Right lobe of liver (tissue), 6 donors: ENCODE results near the gene PDCD1. TPM values are rescaled to one million over a fixed set of nuclear protein-coding genes. Genes with fewer than 3 reads are reported as not detected.

ENCODE experiments used
- ATAC-seq, 4 donors: fragments of 200-7000 bp; cut with Tn5 transposase; one replicate each; pipeline ENCODE4 v1.9.1; 2020; ENCODE audit warnings: mild to moderate bottlenecking in 4 of 4, moderate library complexity in 4 of 4
- DNase-seq, 3 donors: peaks; one replicate each; pipeline ENCODE4 v3.0.0-alpha.2; 2020
- H3K27ac ChIP-seq, 3 donors: fragments of 200-600 bp; one replicate each; pipeline ENCODE4 v1.8.0; 2022
- H3K27me3 ChIP-seq, 2 donors: fragments of 200-600 bp; one replicate each; pipeline ENCODE4 v1.8.0; 2022
- H3K36me3 ChIP-seq, 4 donors: fragments of 200-600 bp; sonication (generic) in 1 of 4; one replicate each; pipeline versions ENCODE4 v1.5.1 to v1.8.0; 2017 to 2022; ENCODE audit warnings: control low read depth in 1 of 4
- H3K4me1 ChIP-seq, 4 donors: fragments of 200-600 bp; sonication (generic) in 1 of 4; one replicate each; pipeline versions ENCODE4 v1.5.1 to v1.8.0; 2017 to 2022; ENCODE audit warnings: control low read depth in 1 of 4
- H3K4me3 ChIP-seq, 3 donors: fragments of 200-600 bp; one replicate each; pipeline ENCODE4 v1.8.0; 2022
- H3K9me3 ChIP-seq, 4 donors: fragments of 200-600 bp; sonication (generic) in 1 of 4; one replicate each; pipeline versions ENCODE4 v1.5.1 to v1.8.0; 2017 to 2022; ENCODE audit warnings: control low read depth in 1 of 4
- POLR2A ChIP-seq: fragments of 450-650 bp; IDR thresholded peaks from one replicate; pipeline ENCODE4 v1.6.1; 2017; ENCODE audit warnings: antibody characterized with exemption, mild to moderate bottlenecking
- WGBS: methylation state at CpG from one replicate; pipeline ENCODE4 v1.1.6; 2018; ENCODE audit warnings: low coverage, low lambda C conversion rate; ENCODE audit not compliant: insufficient coverage; ENCODE audit errors: missing lambda C conversion rate; 5-methylcytosine and 5-hydroxymethylcytosine counted together
- intact Hi-C, 2 donors: fragments of 100-400 bp; cut with DNase I; formaldehyde crosslinking; loops; one replicate each; pipeline versions ENCODE4 v1.11.2 to v1.14.1; 2022
- total RNA-seq, 6 experiments: library from RNA; depleted of rRNA in 2 of 6; stranded (reverse); fragments of >200 nt in 2 of 6; fragmentation: NEBNext Ultra II Directional in 3 of 6; extraction: Animal tissue kit (Norgen Biotek cat#: 25700) in 3 of 6; gene quantifications; one replicate each; pipeline versions ENCODE4 v1.1.0 to v1.2.4, GENCODE V29; 2016 to 2023
- TF ChIP-seq, protein P1 (sequence below), 4 donors: fragments of 200-600 bp in 3 of 4; fragments of 450-650 bp in 1 of 4; IDR thresholded peaks; one replicate each; pipeline versions ENCODE4 v1.5.1 to v1.8.0; 2016 to 2022; ENCODE audit warnings: antibody characterized with exemption in 4 of 4, mild to moderate bottlenecking in 2 of 4
- donor health status: DM: no; HTN: yes; CAD: no.
- donor health status: DM: no; HTN: no; CAD: no.
- donor health status: DM: no; HTN: no; CAD: no.
- donor health status: DM: no; HTN: yes; CAD: no.
- donor health status: DM: no; HTN: yes; CAD: no.

The PDCD1 gene
- total RNA-seq, 6 experiments from 2014 or later = 0.19 to 0.61 (median 0.20) TPM; not detected in 3

GRCh38 chr2:241842067-241842415 lies 16.7 kb downstream of the PDCD1 start:
- Histone ChIP-seq H3K36me3 (no peaks in the 10 kb centered on the region), H3K4me1 (peaks cover 0 to 6% (median 2%) of the 10 kb centered on the region in 4 donors), H3K27me3 (no peaks in the 10 kb centered on the region), H3K4me3 (no peak overlapping the region), H3K9me3 (no peaks in the 10 kb centered on the region), H3K27ac (no peak overlapping the region)
- 84% methylated on average over 7 of the region's 11 CpGs for WGBS
- DNase-seq (no peak), ATAC-seq (no peak)
- TF ChIP-seq, protein P1, sequence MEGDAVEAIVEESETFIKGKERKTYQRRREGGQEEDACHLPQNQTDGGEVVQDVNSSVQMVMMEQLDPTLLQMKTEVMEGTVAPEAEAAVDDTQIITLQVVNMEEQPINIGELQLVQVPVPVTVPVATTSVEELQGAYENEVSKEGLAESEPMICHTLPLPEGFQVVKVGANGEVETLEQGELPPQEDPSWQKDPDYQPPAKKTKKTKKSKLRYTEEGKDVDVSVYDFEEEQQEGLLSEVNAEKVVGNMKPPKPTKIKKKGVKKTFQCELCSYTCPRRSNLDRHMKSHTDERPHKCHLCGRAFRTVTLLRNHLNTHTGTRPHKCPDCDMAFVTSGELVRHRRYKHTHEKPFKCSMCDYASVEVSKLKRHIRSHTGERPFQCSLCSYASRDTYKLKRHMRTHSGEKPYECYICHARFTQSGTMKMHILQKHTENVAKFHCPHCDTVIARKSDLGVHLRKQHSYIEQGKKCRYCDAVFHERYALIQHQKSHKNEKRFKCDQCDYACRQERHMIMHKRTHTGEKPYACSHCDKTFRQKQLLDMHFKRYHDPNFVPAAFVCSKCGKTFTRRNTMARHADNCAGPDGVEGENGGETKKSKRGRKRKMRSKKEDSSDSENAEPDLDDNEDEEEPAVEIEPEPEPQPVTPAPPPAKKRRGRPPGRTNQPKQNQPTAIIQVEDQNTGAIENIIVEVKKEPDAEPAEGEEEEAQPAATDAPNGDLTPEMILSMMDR (IDR thresholded peaks at IDR 0.05) = no peak
- TF ChIP-seq POLR2A = no peak
- intact Hi-C loops = no loop called here

DNA sequence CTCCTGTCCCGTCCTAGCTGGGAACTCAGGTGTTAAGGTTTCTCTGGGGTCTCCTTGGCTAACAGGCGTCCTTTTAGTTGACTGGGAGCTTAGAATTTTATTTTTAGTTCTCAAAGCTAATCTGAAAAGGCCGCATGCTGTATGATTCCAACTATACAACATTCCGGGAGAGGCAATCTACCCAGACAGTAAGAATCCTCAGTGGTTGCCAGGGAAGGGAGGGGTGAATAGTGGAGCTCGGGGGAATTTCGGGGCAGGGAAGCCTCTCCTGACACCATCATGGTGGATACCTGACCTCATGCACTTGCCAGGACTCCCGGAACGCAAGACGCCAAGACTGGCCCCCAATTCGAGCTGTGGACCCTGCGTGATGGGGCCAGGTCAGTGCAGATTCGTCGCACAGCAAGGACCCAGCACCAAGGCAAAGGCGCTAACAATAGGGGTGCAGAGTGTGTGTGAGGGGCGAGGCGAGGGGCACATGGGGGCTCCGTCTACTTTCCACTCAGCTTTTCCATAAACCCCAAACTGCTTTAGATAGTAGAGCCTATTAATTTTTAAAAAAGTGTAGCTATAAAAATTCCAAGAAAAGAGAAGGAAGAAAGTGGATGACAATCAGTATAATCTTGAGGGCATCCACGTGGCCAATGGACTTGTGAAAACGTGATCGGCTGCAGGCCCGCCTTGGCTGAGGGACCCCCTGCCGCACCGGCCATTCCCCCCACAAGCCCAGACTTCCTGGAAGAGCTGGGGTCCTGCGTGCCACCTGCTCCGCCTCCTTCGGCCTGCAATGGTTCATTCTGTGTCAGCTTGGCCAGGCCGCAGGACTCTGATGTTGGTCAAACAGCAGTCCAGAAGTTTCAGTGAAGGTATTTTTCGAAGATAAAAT lies 17.3 kb downstream of the PDCD1 start:
- Histone ChIP-seq H3K9me3 (no peaks in the 10 kb centered on the region), H3K4me3 (no peak overlapping the region), H3K4me1 (peaks cover 0 to 6% (median 2%) of the 10 kb centered on the region in 4 donors), H3K27me3 (no peaks in the 10 kb centered on the region), H3K27ac (no peak overlapping the region), H3K36me3 (no peaks in the 10 kb centered on the region)
- intact Hi-C loops = no loop called here
- ATAC-seq = no peak
- TF ChIP-seq POLR2A = no peak
- TF ChIP-seq, protein P1 (IDR thresholded peaks at IDR 0.05) = no peak
- 73% methylated on average over 13 of the region's 28 CpGs for WGBS
- DNase-seq = no peak

GRCh38 chr2:241837197-241837965 lies 21.3 kb downstream of the PDCD1 start:
- no peak for DNase-seq
- Histone ChIP-seq H3K9me3 (no peaks in the 10 kb centered on the region), H3K4me1 (no peaks in the 10 kb centered on the region), H3K27ac (no peak overlapping the region), H3K27me3 (no peaks in the 10 kb centered on the region), H3K4me3 (no peak overlapping the region), H3K36me3 (no peaks in the 10 kb centered on the region)
- 75% methylated on average over 10 of the region's 13 CpGs for WGBS
- intact Hi-C loops = no loop called here
- no peak for ATAC-seq
- no peak for TF ChIP-seq POLR2A
- TF ChIP-seq, protein P1 (IDR thresholded peaks at IDR 0.05) = no peak

DNA sequence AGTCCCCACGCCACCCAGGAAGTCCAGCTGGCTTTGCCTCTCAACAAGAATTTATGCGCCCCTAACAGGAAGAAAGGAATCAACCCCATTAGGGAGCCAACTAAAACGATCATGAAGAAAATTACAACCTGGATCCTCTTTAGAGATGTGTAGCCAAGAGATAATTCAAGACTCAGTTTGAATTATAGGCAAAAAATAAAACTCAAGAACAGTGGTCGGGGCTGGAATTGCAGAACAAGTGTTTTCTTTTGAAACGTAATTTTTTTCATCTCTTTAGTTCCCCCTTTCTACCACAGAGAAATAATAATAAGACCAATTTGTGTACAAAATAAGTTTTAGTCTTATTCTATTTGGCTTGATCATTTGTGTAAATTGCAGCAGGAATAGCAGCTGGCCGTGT lies 22.4 kb downstream of the PDCD1 start:
- H3K4me1 ChIP-seq = no peaks in the 10 kb centered on the region
- H3K27ac ChIP-seq = no peak overlapping the region
- intact Hi-C loops = no loop called here
- no peaks in the 10 kb centered on the region for H3K36me3 ChIP-seq
- no peak for ATAC-seq
- H3K4me3 ChIP-seq = no peak overlapping the region
- H3K9me3 ChIP-seq = no peaks in the 10 kb centered on the region
- H3K27me3 ChIP-seq = no peaks in the 10 kb centered on the region
- TF ChIP-seq POLR2A = no peak
- TF ChIP-seq, protein P1 (IDR thresholded peaks at IDR 0.05) = no peak
- WGBS = 48% methylated on average over 5 of the region's 6 CpGs
- no peak for DNase-seq
